Fibroblast of lung (primary cell): ENCODE results near the gene SLC9A8. TPM values are rescaled to one million over a fixed set of nuclear protein-coding genes. Genes with fewer than 3 reads are reported as not detected.

ENCODE experiments used
- DNase-seq, 2 donors: peaks; one replicate each; pipeline versions ENCODE4 v3.0.0 to v3.0.0-alpha.2; 2010; ENCODE audit warnings: low read depth in 2 of 2
- H2AFZ ChIP-seq: 2 replicates; pipeline ENCODE4 v1.5.1; 2012; ENCODE audit warnings: low read length, control low read depth, inconsistent platforms
- H3K27ac ChIP-seq: 2 replicates; pipeline ENCODE4 v1.5.1; 2011; ENCODE audit warnings: low read length, control low read depth; ENCODE audit not compliant: insufficient read depth
- H3K27me3 ChIP-seq: 2 replicates; pipeline ENCODE4 v1.5.1; 2011; ENCODE audit warnings: mild to moderate bottlenecking, low read length; ENCODE audit not compliant: control insufficient read depth, insufficient read depth
- H3K36me3 ChIP-seq: 2 replicates; pipeline ENCODE4 v1.5.1; 2011; ENCODE audit warnings: low read length; ENCODE audit not compliant: control insufficient read depth, insufficient read depth
- H3K4me1 ChIP-seq: 2 replicates; pipeline ENCODE4 v1.5.1; 2011; ENCODE audit warnings: low read length; ENCODE audit not compliant: control insufficient read depth, insufficient read depth; ENCODE audit errors: extremely low read depth
- H3K4me2 ChIP-seq: 2 replicates; pipeline ENCODE4 v1.5.1; 2011; ENCODE audit warnings: low read length, control low read depth; ENCODE audit not compliant: insufficient read depth; ENCODE audit errors: extremely low read depth
- H3K4me3 ChIP-seq, 4 experiments: fragments of 200-600 bp in 1 of 4; sonication (generic) in 1 of 4; replicated peaks in 1 of 4; 2 replicates each; pipeline ENCODE4 v1.5.1; 2011 to 2016; ENCODE audit warnings: low read length in 4 of 4, low read depth in 3 of 4, mild to moderate bottlenecking in 3 of 4, control low read depth in 2 of 4, inconsistent platforms in 1 of 4, mixed read lengths in 1 of 4; ENCODE audit not compliant: insufficient read depth in 1 of 4; ENCODE audit errors: control extremely low read depth in 1 of 4
- H3K79me2 ChIP-seq: 2 replicates; pipeline ENCODE4 v1.5.1; 2012; ENCODE audit warnings: mild to moderate bottlenecking, low read length, inconsistent platforms; ENCODE audit not compliant: control insufficient read depth, insufficient read depth
- H3K9ac ChIP-seq: 2 replicates; pipeline ENCODE4 v1.5.1; 2011; ENCODE audit warnings: mild to moderate bottlenecking, low read length, control low read depth; ENCODE audit not compliant: insufficient read depth
- H3K9me3 ChIP-seq: 2 replicates; pipeline ENCODE4 v1.5.1; 2012; ENCODE audit warnings: low read depth, low read length; ENCODE audit not compliant: control insufficient read depth, insufficient read depth
- H4K20me1 ChIP-seq: 2 replicates; pipeline ENCODE4 v1.5.1; 2011; ENCODE audit warnings: low read length; ENCODE audit not compliant: control insufficient read depth, insufficient read depth; ENCODE audit errors: extremely low read depth
- CTCF ChIP-seq, 2 donors: IDR thresholded peaks in 1 of 2; conservative IDR thresholded peaks in 1 of 2; 1 replicate in 1 of 2; 2 replicates in 1 of 2; pipeline ENCODE4 v1.5.1; 2011 to 2012; ENCODE audit warnings: low read length in 2 of 2, control low read depth in 1 of 2, inconsistent platforms in 1 of 2, low read depth in 1 of 2, mild to moderate bottlenecking in 1 of 2
- EZH2 ChIP-seq: IDR thresholded peaks from 2 replicates; pipeline ENCODE4 v1.5.1; 2012; ENCODE audit warnings: low read length, control low read depth, mild to moderate bottlenecking; ENCODE audit errors: missing control alignments
- polyA plus RNA-seq, 2 donors: library from polyadenylated mRNA; depleted of rRNA in 1 of 2; stranded (reverse) in 1 of 2; unstranded in 1 of 2; fragments of >200 nt; gene quantifications; 2 replicates each; pipeline ENCODE4 v1.2.1, GENCODE V29; 2011 to 2012; ENCODE audit warnings: missing spikeins in 1 of 2
- total RNA-seq: library from RNA; depleted of rRNA; stranded (reverse); fragments of >200 nt; gene quantifications from 2 replicates; pipeline ENCODE4 v1.2.1, GENCODE V29; 2014

The SLC9A8 gene
- total and polyA plus RNA-seq, 2 donors (not counting 1 experiment from before 2014, with no cell fraction given): 2.4 to 15.5 TPM

- Histone ChIP-seq H4K20me1 (no peaks in the 10 kb centered on the region), H3K4me2 (no peak overlapping the region), H3K27me3 (no peaks in the 10 kb centered on the region), H3K4me3 (no peak overlapping the region), H3K4me1 (peaks cover 13% of the 10 kb centered on the region), H2AFZ (no peak overlapping the region), H3K27ac (no peak overlapping the region), H3K79me2 (no peaks in the 10 kb centered on the region), H3K9ac (no peak overlapping the region), H3K9me3 (no peaks in the 10 kb centered on the region), H3K36me3 (peaks cover 10% of the 10 kb centered on the region)
- TF ChIP-seq CTCF (conservative IDR thresholded peaks at IDR 0.05 in 1 of 2, IDR thresholded peaks at IDR 0.05 in 1 of 2; ENCODE audit: low read depth in 1 of 2, low read length in 2 of 2) (peak; percentile 72 to 86), EZH2 (no peak)
- DNase-seq: peak; percentile 49 to 66
Measured at GRCh38 chr20:49888212-49889000, 75.8 kb downstream of the SLC9A8 start.

- DNase-seq: no peak
- H3K9me3 ChIP-seq: no peaks in the 10 kb centered on the region
- TF ChIP-seq CTCF (conservative IDR thresholded peaks at IDR 0.05 in 1 of 2, IDR thresholded peaks at IDR 0.05 in 1 of 2; ENCODE audit: low read depth in 1 of 2, low read length in 2 of 2) (no peak), EZH2 (no peak)
- no peaks in the 10 kb centered on the region for H3K79me2 ChIP-seq
- no peaks in the 10 kb centered on the region for H3K27me3 ChIP-seq
- no peak overlapping the region for H3K27ac ChIP-seq
- no peak overlapping the region for H2AFZ ChIP-seq
- peaks cover 7% of the 10 kb centered on the region for H3K36me3 ChIP-seq
- no peaks in the 10 kb centered on the region for H4K20me1 ChIP-seq
- peaks cover 13% of the 10 kb centered on the region for H3K4me1 ChIP-seq
- H3K4me3 ChIP-seq: no peak overlapping the region
- no peak overlapping the region for H3K9ac ChIP-seq
- H3K4me2 ChIP-seq: no peak overlapping the region
Measured at GRCh38 chr20:49889001-49889934, 76.6 kb downstream of the SLC9A8 start.

- Histone ChIP-seq H4K20me1 (no peaks in the 10 kb centered on the region), H3K4me1 (peaks cover 13% of the 10 kb centered on the region), H3K4me2 (no peak overlapping the region), H3K36me3 (peaks cover 7% of the 10 kb centered on the region), H3K27me3 (no peaks in the 10 kb centered on the region), H3K27ac (no peak overlapping the region), H2AFZ (no peak overlapping the region), H3K79me2 (no peaks in the 10 kb centered on the region), H3K9me3 (no peaks in the 10 kb centered on the region), H3K4me3 (no peak overlapping the region), H3K9ac (no peak overlapping the region)
- no peak for DNase-seq
- TF ChIP-seq CTCF (conservative IDR thresholded peaks at IDR 0.05 in 1 of 2, IDR thresholded peaks at IDR 0.05 in 1 of 2; ENCODE audit: low read depth in 1 of 2, low read length in 2 of 2): no peak
Measured at GRCh38 chr20:49889935-49890333, 77.3 kb downstream of the SLC9A8 start.
